GM21381 (cell line): ENCODE results near the gene TGOLN2.

ENCODE experiments used
- ATAC-seq: cut with Tn5 transposase; IDR thresholded peaks from one replicate; pipeline ENCODE4 v1.9.1; 2021; ENCODE audit warnings: mild to moderate bottlenecking, moderate library complexity; ENCODE audit not compliant: unreplicated experiment

The TGOLN2 gene

DNA sequence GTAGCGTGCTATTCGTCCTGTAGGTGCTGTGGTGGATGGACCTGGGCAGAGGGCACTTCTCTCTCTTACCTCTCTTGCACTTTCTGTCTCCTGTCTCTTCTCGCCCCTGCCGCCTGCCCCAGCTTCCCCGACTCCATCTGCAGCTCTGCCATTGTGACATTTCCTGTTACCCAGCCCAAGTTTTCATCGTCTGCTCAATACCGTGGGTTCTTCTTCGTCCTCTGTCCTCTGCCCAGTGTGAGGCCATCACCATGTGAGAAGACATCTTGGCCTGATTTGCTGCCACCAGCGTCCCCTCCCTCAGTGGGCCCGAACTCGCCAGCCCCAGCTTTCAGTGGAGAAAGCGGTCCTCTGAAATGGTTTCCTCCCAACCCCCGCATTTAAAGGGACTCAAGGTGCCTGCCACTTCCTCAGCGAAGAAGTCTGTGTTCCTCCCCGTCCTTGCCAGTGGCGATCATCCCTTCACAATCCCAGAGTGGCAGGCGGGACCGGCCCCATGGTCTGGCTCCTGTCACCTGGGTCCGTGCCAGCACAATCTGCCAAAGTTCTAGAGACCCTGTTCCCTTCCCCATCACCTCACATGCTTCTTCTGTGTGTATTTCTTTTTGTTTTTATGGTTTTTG, 18.0 kb downstream of the TGOLN2 start:
- no peak for ATAC-seq

DNA sequence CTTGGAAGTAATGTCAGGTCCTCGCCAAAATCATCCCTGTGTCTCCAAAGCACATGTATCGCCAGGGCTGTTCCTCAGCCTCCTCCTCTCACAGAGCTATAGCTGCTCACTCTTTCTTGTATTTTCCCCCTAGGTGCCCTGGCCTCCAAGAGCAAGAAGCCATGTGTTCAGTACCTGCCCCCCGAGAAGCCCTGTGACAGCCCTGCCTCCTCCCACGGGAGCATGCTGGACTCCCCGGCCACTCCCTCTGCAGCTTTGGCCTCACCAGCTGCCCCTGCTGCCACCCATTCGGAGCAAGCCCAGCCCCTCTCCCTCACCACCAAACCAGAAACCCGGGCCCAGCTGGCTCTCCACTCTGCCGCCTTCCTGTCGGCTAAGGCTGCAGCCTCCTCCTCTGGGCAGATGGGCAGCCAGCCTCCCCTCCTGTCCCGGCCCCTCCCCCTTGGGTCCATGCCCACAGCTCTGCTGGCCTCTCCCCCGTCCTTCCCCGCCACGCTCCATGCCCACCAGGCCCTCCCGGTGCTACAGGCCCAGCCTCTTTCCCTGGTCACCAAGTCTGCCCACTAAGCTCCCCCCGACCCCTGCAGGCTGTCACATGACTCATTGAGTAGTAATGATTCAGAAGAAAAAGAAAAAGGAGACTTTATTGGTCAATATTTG, 18.8 kb downstream of the TGOLN2 start:
- ATAC-seq, result no peak

DNA sequence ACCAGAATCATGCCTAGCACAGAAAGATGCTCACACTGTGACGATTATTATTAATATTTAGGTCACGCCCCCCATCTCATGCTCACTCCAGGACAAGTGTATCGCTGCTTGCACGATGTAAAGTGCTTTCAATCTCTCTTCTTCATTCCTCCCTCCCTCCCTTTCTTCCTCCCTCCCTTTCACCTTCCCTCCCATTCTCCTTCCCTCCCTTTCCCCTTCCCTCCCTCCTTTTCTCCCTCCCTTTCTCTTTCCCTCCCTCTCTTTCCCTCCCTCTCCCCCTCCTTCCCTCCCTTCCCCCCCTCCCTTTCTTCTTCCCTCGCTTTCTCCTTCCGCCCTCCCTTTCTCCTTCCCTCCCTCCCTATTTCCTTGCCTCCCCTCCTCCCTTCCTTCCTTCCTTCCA, 19.6 kb downstream of the TGOLN2 start:
- no peak for ATAC-seq

DNA sequence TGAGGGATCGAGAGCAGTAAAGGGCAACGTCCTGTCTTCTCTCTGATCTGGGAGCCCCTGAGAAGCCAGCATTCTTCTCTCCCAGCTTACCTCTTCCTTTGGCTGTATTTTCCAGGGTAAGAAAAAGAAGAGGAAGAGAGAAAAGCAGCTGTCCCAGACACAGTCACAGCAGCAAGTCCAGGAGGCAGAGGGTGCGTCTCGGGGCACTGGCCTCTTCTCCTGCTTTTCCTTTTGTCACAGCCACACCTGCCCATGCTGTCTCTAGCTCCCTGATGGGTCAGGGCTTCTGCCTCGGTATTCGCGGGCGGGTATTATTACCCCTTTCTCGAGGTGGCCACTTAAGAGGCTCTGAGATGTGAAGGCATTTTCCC, 20.3 kb downstream of the TGOLN2 start:
- no peak for ATAC-seq

DNA sequence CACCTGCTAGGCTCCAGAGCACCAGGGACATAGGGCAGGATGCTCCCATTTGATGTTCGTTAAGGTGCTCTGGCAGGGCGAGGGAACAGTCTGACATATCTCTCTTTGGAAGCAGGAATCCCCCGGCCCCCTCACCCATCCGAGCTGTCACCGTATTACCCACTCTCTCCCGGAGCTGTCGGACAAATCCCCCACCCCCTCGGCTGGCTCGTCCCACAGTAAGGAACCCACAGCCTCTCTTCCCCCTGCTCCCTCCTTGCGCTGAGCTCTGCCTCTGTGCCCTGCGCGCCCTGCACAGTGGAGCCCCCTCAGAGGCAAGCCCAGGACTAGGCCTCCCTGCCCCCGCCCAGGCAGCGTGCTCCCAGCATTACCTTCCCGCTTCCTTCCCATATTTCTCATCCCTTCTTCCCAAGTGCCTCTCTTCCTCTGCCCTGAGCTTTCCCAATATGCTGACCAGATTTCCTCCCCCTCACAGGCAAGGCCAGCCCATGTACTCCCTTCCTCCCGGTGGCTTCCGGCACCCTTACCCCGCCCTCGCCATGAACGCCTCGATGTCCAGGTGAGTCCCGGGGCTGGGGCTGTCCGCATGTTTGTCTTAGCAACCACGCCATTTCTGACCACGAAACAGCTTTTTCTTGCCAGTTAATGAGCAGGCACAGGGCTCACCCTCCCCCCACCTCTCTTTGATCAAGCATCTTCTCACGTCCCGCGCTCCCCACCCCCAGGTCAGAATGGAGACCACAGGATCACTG, 23.8 kb downstream of the TGOLN2 start:
- no peak for ATAC-seq

DNA sequence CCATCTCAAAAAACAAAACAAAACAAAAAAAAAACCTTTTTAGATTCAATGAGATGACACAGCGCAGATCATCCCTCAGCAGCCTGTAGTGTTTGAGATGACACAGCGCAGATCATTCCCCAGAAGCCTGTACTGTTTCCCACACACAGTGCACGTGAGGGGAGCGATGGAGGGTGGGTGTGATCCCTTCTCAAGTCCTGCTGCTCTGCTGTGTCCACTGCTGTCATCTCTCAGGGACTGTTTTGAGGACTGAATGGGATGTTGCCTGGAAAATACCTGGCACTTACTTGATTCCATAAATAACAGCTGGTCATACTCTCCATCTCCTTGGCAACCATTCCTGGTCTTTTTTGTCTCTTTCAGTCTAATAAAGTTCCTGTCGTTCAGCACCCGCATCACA, 25.7 kb downstream of the TGOLN2 start:
- no peak for ATAC-seq

DNA sequence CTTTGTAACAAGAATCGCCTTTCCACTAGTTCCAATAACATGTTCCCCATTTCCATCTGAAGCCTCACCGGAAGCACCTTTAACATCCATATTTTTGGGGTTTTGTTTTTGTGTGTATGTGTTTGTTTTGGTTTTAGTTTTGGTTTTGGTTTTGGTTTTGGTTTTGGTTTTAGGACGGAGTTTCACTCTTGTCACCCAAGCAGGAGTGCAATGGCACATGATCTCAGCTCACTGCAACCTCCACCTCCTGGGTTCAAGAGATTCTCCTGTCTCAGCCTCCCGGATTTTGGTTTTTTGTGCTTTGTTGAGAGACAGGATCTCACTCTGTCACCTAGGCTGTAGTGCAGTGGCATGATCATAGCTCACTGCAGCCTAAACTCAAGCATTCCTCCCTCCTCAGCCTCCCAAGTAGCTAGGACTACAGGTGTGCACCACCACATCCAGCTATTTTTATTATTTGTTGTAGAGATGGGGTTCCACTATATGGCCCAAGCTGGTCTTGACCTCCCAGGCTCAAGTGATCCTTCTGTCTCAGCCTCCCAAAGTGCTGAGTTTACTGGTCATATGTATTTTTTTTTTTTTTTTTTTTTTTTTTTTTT, 36.3 kb downstream of the TGOLN2 start:
- no peak for ATAC-seq

DNA sequence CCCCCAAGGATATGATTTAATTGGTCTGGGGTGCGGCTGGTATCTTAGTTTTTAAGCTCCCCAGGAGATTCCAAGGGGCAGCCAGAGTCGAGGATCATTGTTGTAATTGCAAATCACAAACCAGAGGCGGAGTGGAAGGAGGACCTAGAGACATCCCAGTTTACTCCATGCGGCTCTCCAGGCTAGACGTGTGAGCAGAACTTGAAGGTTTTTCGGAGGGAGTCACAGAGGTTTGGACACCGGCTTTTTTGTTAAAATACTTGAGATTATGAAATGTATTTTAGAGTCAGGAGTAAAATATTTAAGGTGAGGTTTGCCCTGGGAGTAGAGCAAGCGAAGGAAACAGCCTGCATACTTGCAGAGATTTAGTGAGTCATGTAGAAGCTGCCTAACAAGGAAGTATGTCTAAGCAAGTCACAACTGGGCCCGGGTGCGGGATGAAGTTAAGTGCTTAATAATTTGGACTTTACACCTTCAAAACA, 39.5 kb downstream of the TGOLN2 start:
- no peak for ATAC-seq

DNA sequence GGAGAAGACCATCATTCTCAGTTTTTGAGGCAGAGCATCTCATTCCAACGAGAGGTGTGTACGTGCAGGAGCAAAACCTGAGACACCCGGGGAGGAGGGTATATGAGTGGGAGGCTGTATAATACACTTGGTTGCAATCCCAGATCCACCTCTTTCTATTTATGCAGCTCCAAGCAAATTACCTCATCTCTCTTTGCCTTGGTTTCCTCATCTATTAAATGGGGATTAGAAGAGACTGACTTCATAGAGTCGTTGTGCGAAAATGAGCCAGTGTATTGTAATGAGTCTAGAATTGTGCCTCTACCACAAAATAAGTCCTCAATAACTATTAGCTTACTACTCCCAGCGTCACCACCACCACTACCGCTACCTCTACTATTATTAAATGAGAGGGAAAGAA, 40.1 kb downstream of the TGOLN2 start:
- no peak for ATAC-seq

DNA sequence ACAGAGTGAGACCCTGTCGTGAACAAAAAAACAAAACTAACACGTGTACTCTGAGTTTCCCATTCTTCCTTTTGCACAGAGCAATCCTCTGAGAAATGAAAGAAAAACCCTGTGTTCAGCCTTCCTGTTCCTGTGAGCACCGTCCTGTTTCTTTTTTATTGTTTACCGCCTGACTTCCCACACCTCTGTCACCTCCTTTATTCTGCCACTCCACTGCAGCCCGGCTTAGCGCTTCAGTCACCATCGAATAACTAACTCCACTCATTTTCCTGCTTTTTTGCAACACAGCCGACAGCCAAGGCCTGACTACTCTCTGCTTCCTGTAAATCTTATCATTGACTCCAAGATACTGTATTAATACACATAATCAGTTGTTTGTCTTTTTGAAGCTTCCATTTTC, 40.9 kb downstream of the TGOLN2 start:
- ATAC-seq, result no peak

DNA sequence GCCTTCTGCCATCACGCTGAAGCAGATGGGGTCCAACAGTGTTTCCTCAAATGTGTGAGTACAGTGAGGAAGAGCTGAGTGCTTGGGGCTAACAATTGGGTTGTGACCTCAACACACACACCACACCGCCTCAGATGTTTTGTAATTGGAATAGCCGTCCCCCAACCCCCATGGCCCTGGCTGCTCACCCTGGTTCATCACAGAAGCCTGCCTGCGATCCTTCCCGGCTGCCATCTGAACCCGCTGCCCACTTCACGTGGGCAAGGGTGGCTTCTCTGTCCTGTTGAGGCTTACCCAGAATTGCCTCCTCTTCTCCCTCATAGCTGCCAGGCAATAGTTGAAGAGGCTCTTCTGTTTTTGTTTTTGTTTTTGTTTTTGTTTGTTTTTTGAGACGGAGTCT, 44.1 kb downstream of the TGOLN2 start:
- ATAC-seq, result no peak

DNA sequence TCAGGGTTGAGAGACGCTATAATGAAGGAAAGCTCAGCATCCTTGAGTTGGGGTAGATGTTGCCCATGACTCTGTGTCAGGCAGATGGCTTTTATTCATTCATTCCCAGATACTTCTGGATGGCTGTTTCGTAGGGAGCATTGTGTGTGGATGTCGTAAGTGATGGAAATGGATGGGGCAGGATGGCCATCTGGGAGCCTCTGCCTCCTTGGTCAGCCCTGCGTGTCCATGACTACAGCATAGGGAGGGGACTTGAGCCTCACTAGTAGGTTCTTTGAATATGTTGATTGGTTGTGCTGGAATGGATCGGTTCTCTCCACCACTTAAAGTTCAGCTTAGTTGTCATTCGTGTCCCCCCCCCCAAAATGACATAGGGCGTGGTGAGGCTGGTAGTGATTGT, 44.9 kb downstream of the TGOLN2 start:
- ATAC-seq, result no peak

DNA sequence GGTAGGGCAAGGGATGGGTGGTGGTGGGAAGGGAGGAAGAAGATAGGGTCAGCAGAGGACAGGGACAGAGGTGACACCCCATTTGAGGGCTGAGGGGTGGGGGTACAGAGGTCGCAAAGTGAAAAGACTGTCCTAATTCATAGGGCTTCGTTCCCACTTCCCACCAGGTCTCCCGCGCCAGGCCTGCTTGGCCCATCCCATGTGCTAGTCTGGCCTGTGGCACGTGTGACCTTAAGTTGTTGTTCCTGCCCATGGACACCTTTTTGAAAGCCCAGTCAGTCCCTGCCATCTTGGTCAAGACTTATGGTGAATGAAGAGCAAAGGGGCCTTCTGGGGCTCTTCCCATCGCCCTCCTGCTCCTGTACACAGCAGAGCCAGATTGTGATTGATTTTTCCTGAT, 46.2 kb downstream of the TGOLN2 start:
- ATAC-seq, result no peak

DNA sequence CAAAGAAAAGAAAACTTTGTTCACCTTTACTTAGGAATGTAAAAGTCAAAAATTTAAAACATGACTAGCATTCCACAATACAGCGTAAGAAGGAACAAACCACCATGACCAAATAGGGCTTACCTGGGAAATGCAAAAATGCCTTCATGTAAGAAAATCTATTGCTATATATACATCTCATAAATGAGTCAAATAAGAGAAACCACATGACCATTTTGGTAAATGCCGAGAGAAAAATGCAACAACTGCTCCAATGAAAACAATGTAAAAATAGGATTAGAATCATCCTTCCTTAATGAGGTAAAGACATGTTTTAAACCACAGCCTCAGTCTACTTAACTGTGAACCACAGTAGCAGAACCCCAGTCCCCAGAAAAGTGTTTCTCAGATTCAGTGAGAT, 49.4 kb downstream of the TGOLN2 start:
- ATAC-seq, result no peak

DNA sequence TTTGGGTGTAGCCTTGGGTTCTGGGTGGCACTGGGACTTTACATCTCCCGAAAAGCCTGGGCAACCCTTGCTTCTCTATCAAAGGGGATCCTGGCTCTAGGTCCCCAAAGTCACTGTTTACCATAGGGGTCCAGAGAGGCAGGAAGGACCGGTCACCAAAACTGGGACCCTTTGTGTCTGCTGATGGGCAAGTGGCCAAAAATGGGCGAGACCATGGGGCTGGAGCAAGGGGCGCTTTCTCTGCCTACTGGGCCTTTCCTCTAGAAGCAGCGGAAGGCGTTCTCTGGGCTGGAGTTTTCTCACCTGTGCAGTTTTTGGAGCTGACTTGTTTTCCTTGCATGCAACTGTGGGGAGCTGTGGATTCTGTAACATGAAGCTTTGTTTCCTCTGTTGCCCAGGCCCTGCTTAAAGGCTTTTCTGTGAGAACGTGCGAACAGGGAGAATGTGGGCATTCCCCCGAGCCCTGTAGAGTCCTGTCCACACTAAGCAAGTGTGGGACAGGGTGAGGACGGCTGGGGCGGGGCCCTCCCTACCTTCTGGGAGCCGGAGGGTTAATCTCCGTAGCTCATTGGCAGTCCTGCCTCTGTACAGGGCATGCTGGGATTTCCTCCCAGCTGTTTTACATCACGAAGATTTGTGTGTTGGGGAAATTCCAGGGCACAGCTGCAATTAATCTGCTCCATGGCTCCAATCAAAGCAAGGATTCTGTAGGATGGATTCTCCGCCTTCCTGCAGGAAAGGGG, 50.2 kb downstream of the TGOLN2 start:
- ATAC-seq, result no peak

DNA sequence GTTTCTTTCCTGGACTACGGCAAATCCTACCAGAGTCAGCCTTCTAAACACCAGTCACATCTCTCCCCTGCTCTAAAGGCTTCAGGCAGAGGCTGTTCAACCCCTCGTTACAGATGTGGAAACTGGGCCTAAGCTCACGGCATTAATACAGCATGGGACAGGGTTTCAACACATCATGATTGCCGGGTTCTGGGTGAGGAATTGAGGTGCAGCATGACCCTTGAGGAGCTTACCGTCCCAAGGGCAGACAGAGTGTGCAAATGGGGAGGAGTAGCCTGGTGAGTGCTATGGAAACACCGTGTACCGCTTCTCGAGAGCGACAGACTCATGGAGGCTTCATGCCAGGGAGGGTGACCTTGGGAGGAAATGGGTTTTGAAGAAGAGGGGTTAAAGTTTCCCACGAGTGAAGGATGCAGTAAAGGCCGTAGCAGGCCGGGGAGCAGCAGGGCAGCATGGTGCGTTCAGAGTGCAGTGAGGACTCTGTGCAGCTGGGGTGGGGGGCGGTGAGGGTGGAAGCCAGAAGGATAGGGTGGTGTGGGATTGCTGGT, 51.1 kb downstream of the TGOLN2 start:
- ATAC-seq, result no peak

DNA sequence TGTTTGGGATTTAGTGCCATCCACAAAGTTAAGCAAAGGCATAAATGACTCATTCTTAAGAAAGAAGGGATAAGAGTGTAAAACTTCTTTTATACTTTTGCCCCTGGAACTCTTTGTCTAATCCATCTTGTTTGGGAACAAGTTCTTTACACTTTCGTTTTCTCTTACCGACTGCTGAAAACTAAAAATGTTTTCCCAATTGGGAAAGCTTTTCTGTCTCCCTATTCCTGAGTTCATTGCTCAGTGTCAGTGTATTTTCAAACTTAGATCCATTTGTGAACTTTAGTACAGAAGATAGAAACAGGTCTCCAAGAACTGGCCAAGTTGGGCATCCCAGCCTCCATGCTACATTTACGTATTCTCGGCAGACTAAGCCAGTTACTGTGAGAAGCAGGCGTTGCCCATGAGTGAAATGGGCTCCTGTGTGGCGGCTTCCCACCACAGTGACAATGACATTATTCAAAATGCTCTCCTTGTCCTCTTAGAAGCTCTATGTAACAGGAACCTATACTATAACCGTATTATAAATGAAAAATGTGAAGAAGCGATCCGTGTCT, 51.7 kb downstream of the TGOLN2 start:
- ATAC-seq, result no peak

DNA sequence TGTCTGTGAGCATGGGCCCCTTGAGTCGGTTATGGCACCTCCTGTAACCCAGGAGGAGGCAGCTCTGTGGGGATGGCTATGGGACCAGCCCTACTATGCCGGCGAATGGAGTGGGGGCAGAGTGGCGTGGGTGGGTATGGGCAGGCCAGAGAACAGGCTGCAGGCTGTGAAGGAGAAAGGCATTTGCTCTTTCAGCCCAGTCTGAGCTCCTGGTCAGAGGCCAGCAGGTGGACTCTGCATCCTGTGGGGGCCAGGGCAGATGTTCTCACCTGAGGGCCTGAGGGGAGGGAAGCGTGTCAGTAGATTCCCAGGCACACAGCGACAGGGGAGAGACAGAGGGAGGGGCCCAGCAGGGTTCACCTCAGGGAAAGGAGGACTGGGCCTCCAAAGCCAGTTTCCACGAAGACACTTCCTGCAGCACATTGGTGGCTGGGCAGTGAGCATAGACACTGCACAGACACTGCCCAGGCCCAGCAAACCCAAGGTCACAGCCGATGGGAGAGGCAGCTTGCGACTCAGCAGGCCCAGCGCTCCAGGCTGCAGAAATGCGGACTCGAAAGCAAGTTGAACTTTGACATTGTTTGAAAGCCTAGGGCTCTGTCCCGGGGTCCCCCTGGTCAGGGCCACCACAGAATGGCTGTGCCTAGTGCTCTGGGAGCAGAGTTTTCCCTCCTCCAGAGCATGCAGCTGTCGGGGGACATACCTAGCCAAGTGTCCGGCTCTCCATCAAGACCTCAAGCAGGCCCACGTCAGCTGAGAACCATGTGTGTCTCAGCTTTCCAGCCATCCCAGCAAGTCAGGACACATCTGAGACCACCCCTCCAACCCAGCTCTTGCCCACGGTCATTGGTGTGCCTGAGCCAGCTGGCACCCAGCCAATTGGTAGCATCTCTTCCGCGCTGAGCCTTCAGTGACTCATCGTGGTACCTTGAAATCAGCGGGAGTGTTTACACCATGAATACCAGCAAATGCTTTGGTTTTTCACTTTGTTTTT, 53.8 kb downstream of the TGOLN2 start:
- no peak for ATAC-seq

DNA sequence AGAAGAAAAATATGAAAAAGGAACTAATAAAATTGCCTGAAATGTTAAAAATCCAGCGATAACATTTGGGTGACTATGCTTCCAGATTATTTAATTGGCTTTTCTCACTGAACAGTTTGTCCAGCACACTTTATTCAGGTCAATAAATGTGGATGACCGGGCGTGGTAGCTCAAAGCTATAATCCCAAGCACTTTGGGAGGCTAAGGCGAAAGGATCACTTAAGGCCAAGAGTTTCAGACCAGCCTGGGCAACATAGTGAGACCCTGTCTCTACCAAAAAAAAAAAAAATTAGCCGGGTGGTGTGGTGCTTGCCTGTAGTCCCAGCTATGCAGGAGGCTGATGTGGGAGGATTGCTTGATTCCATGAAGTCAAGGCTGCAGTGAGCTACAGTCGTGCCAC, 55.4 kb downstream of the TGOLN2 start:
- ATAC-seq, result no peak
